B cell (primary cell): ENCODE data around the gene JUP. TPM values are rescaled to one million over a fixed set of nuclear protein-coding genes. Genes with fewer than 3 reads are reported as not detected.

Experiments
- ATAC-seq: fragments of 200-7000 bp; cut with Tn5 transposase; one replicate; pipeline ENCODE4 v1.10.0; 2021; ENCODE audit warnings: low read depth, mild to moderate bottlenecking, moderate number of reproducible peaks, moderate library complexity
- CTCF ChIA-PET: fragments of 350-600 bp; sonication (Branson Sonifier 250); formaldehyde crosslinking; loops from one replicate; lab custom pipeline; 2021; ENCODE audit warnings: antibody characterized with exemption, inconsistent platforms; lab: Charles Lee
- POLR2A ChIA-PET: fragments of 350-600 bp; sonication (Branson Sonifier 250); formaldehyde crosslinking; loops from one replicate; lab custom pipeline; 2021; ENCODE audit warnings: antibody characterized with exemption; lab: Charles Lee
- DNase-seq: peaks from one replicate; pipeline ENCODE4 v3.0.0; 2013
- H2AFZ ChIP-seq: 2 replicates; pipeline ENCODE4 v1.6.1; 2012; ENCODE audit warnings: mild to moderate bottlenecking, low read depth, low read length; ENCODE audit not compliant: insufficient read depth, poor library complexity, severe bottlenecking
- H3K27ac ChIP-seq, 2 donors: 1 replicate in 1 of 2; 2 replicates in 1 of 2; pipeline ENCODE4 v1.5.1; 2012 to 2013; ENCODE audit warnings: low read length in 2 of 2, mild to moderate bottlenecking in 2 of 2, moderate library complexity in 1 of 2
- H3K27me3 ChIP-seq, 4 experiments: fragments of 200-600 bp in 1 of 4; sonication (generic) in 1 of 4; replicated peaks in 1 of 4; 1 replicate in 2 of 4; 2 replicates in 2 of 4; pipeline versions ENCODE4 v1.6.1 to v1.7.0; 2013 to 2016; ENCODE audit warnings: low read length in 3 of 4, mild to moderate bottlenecking in 2 of 4, mixed read lengths in 1 of 4, moderate library complexity in 1 of 4; ENCODE audit not compliant: insufficient read depth in 4 of 4, control insufficient read depth in 3 of 4; ENCODE audit errors: control extremely low read depth in 1 of 4
- H3K36me3 ChIP-seq, 2 experiments: replicated peaks in 1 of 2; 1 replicate in 1 of 2; 2 replicates in 1 of 2; pipeline versions ENCODE4 v1.6.1 to v1.7.1; 2013; ENCODE audit warnings: low read length in 1 of 2; ENCODE audit not compliant: insufficient read depth in 2 of 2, control insufficient read depth in 1 of 2; ENCODE audit errors: control extremely low read depth in 1 of 2, extremely low read depth in 1 of 2
- H3K4me1 ChIP-seq, 2 donors: fragments of 200-600 bp in 1 of 2; sonication (generic) in 1 of 2; 1 replicate in 1 of 2; 2 replicates in 1 of 2; pipeline versions ENCODE4 v1.5.1 to v1.6.1; 2013 to 2017; ENCODE audit warnings: low read length in 2 of 2; ENCODE audit not compliant: control insufficient read depth in 2 of 2, insufficient read depth in 2 of 2
- H3K4me2 ChIP-seq: replicated peaks from 2 replicates; pipeline ENCODE3; 2012; ENCODE audit warnings: mild to moderate bottlenecking, low read depth, low read length; ENCODE audit not compliant: poor library complexity, severe bottlenecking
- H3K4me3 ChIP-seq, 5 experiments: fragments of 200-600 bp in 1 of 5; sonication (generic) in 1 of 5; 1 replicate in 3 of 5; 2 replicates in 2 of 5; pipeline versions ENCODE4 v1.5.1 to v1.7.0; 2011 to 2016; ENCODE audit warnings: low read length in 4 of 5, mild to moderate bottlenecking in 4 of 5, low read depth in 2 of 5, control low read depth in 1 of 5, moderate library complexity in 1 of 5; ENCODE audit not compliant: insufficient read depth in 1 of 5; ENCODE audit errors: control extremely low read depth in 1 of 5, extremely low read depth in 1 of 5
- H3K79me2 ChIP-seq: fragments of 200-600 bp; sonication (generic); one replicate; pipeline ENCODE4 v1.6.0; 2016; ENCODE audit warnings: low read length; ENCODE audit not compliant: control insufficient read depth, insufficient read depth
- H3K9ac ChIP-seq: fragments of 200-600 bp; sonication (generic); 2 replicates; pipeline ENCODE4 v1.6.1; 2017; ENCODE audit warnings: mild to moderate bottlenecking, low read length, moderate library complexity
- H3K9me3 ChIP-seq, 3 donors: one replicate each; pipeline versions ENCODE4 v1.6.1 to v1.7.1; 2013; ENCODE audit warnings: low read length in 2 of 3; ENCODE audit not compliant: control insufficient read depth in 2 of 3, insufficient read depth in 1 of 3; ENCODE audit errors: control extremely low read depth in 1 of 3
- H4K20me1 ChIP-seq: 2 replicates; pipeline ENCODE4 v1.6.0; 2012; ENCODE audit warnings: mild to moderate bottlenecking, low read length; ENCODE audit not compliant: insufficient read depth, control insufficient read depth, poor library complexity, severe bottlenecking
- H3K27ac Mint-ChIP-seq: one replicate; pipeline ENCODE4 v1.8.0; 2021; ENCODE audit warnings: mixed read lengths
- H3K27me3 Mint-ChIP-seq: one replicate; pipeline ENCODE4 v1.8.0; 2021; ENCODE audit warnings: mixed read lengths
- H3K4me1 Mint-ChIP-seq: one replicate; pipeline ENCODE4 v1.8.0; 2021; ENCODE audit warnings: mixed read lengths
- H3K4me3 Mint-ChIP-seq: one replicate; pipeline ENCODE4 v1.8.0; 2021; ENCODE audit warnings: mixed read lengths
- H3K9me3 Mint-ChIP-seq: one replicate; pipeline ENCODE4 v1.8.0; 2022; ENCODE audit warnings: mixed read lengths; ENCODE audit not compliant: insufficient read depth
- CTCF ChIP-seq: fragments of 200-600 bp; IDR thresholded peaks from one replicate; pipeline ENCODE4 v1.8.0; 2022; ENCODE audit warnings: antibody characterized with exemption, mild to moderate bottlenecking
- EZH2 ChIP-seq: IDR thresholded peaks from 2 replicates; pipeline ENCODE4 v1.6.1; 2012; ENCODE audit warnings: borderline replicate concordance, low read depth, mild to moderate bottlenecking, moderate library complexity, low read length; ENCODE audit not compliant: insufficient read depth, poor library complexity, severe bottlenecking
- WGBS: methylation state at CpG from one replicate; pipeline ENCODE4 v1.1.5; 2013; ENCODE audit warnings: missing lambda C conversion rate; ENCODE audit not compliant: insufficient coverage; 5-methylcytosine and 5-hydroxymethylcytosine counted together
- intact Hi-C: fragments of 100-400 bp; cut with micrococcal nuclease; formaldehyde crosslinking; loops from one replicate; pipeline ENCODE4 v1.10.0; 2022
- polyA plus RNA-seq: library from polyadenylated mRNA; depleted of rRNA; stranded (reverse); fragments of >200 nt; gene quantifications from 2 replicates; pipeline ENCODE4 v1.2.3, GENCODE V29; 2012
- total RNA-seq, 2 donors: library from RNA; stranded (reverse); fragments of 120-200 nt in 1 of 2; gene quantifications; 1 replicate in 1 of 2; 2 replicates in 1 of 2; pipeline versions ENCODE4 v1.2.3 to v1.2.4, GENCODE V29; 2013 to 2022

The JUP gene
- total and polyA plus RNA-seq, 2 donors (not counting 1 experiment from before 2014, with no cell fraction given), result 62.9 to 63.3 TPM

- no peak for DNase-seq
- H3K4me3 ChIP-seq, result no peak overlapping the region
- H3K9ac ChIP-seq, result no peak overlapping the region
- no peaks in the 10 kb centered on the region for H3K27me3 ChIP-seq
- no peak overlapping the region for H3K4me2 ChIP-seq
- no peaks in the 10 kb centered on the region for H3K9me3 Mint-ChIP-seq
- peaks cover 0 to 81% of the 10 kb centered on the region in 2 experiments for H3K36me3 ChIP-seq
- no peak for ATAC-seq
- ChIA-PET CTCF (interaction anchor here (1.0 to 1.9 kb wide), 3 partner anchors 19 to 30 kb away, joined by 3 to 6 read pairs (median 5); partner anchors contain the start of gene JUP), POLR2A (interaction anchor here (1.2 kb wide), 1 partner anchor 18 kb away, joined by 3 read pairs; no protein-coding TSS in a partner anchor)
- no peak overlapping the region for H3K4me3 Mint-ChIP-seq
- TF ChIP-seq CTCF (no peak), EZH2 (no peak)
- no peak overlapping the region for H3K27ac Mint-ChIP-seq
- H3K4me1 Mint-ChIP-seq, result peaks cover 12% of the 10 kb centered on the region
- H3K4me1 ChIP-seq, result peaks cover 7 to 12% of the 10 kb centered on the region in 2 donors
- peaks cover 10% of the 10 kb centered on the region for H4K20me1 ChIP-seq
- no peak overlapping the region for H3K27ac ChIP-seq
- 95% methylated on average over 14 of the region's 18 CpGs for WGBS
- peaks cover 10% of the 10 kb centered on the region for H3K79me2 ChIP-seq
- no peak overlapping the region for H2AFZ ChIP-seq
- intact Hi-C loops, result no loop called here
- no peaks in the 10 kb centered on the region for H3K9me3 ChIP-seq
- H3K27me3 Mint-ChIP-seq, result no peaks in the 10 kb centered on the region
These were observed 19.0 kb downstream of the JUP start for GRCh38 chr17:41767324-41768042.

- Histone ChIP-seq H3K4me1 (peaks cover 0 to 7% of the 10 kb centered on the region in 2 donors), H3K4me2 (no peak overlapping the region), H3K79me2 (no peaks in the 10 kb centered on the region), H3K27me3 (no peaks in the 10 kb centered on the region), H3K27ac (no peak overlapping the region), H3K9ac (no peak overlapping the region), H3K4me3 (no peak overlapping the region), H3K9me3 (no peaks in the 10 kb centered on the region), H2AFZ (no peak overlapping the region), H4K20me1 (no peaks in the 10 kb centered on the region), H3K36me3 (peaks cover 0 to 75% of the 10 kb centered on the region in 2 experiments)
- Mint-ChIP-seq H3K4me3 (no peak overlapping the region), H3K4me1 (peaks cover 8% of the 10 kb centered on the region), H3K9me3 (no peaks in the 10 kb centered on the region), H3K27ac (no peak overlapping the region), H3K27me3 (no peaks in the 10 kb centered on the region)
- intact Hi-C loops, result no loop called here
- DNase-seq (no peak), ATAC-seq (no peak)
- ChIA-PET CTCF (no interaction called here), POLR2A (interaction anchor here (1.2 kb wide), 1 partner anchor 19 kb away, joined by 3 read pairs; no protein-coding TSS in a partner anchor)
- TF ChIP-seq EZH2 (no peak), CTCF (no peak)
These were observed 20.4 kb downstream of the JUP start for GRCh38 chr17:41766135-41766534.
